Upper lobe of right lung (tissue), 1 donor: Measurements from ENCODE around the gene CCL7. TPM values are rescaled to one million over a fixed set of nuclear protein-coding genes. Genes with fewer than 3 reads are reported as not detected.

ENCODE experiments used
- ATAC-seq: fragments of 200-7000 bp; cut with Tn5 transposase; one replicate; pipeline ENCODE4 v1.9.1; 2020; ENCODE audit warnings: mild to moderate bottlenecking, moderate library complexity
- DNase-seq: peaks from one replicate; pipeline ENCODE4 v3.0.0-alpha.2; 2020
- H3K27ac ChIP-seq: fragments of 200-600 bp; one replicate; pipeline ENCODE4 v1.8.0; 2022
- H3K27me3 ChIP-seq: fragments of 200-600 bp; one replicate; pipeline ENCODE4 v1.8.0; 2022; ENCODE audit warnings: mild to moderate bottlenecking
- H3K36me3 ChIP-seq: fragments of 200-600 bp; one replicate; pipeline ENCODE4 v1.8.0; 2022
- H3K4me1 ChIP-seq: fragments of 200-600 bp; one replicate; pipeline ENCODE4 v1.8.0; 2022
- H3K4me3 ChIP-seq: fragments of 200-600 bp; one replicate; pipeline ENCODE4 v1.8.0; 2022; ENCODE audit warnings: mild to moderate bottlenecking
- H3K9me3 ChIP-seq: fragments of 200-600 bp; one replicate; pipeline ENCODE4 v1.8.0; 2022
- CTCF ChIP-seq: fragments of 200-600 bp; IDR thresholded peaks from one replicate; pipeline ENCODE4 v1.8.0; 2022; ENCODE audit warnings: antibody characterized with exemption
- intact Hi-C: fragments of 100-400 bp; cut with DNase I; formaldehyde crosslinking; loops from one replicate; pipeline ENCODE4 v1.11.0; 2022
- total RNA-seq: library from RNA; stranded (reverse); fragmentation: NEBNext Ultra II Directional; extraction: Animal tissue kit (Norgen Biotek cat#: 25700); gene quantifications from one replicate; pipeline ENCODE4 v1.2.1, GENCODE V29; 2021
- donor health status: DM: no; HTN: yes; CAD: no; lungs with severe emphysema.

The CCL7 gene
- total RNA-seq, 1 donor from 2014 or later = not detected

GRCh38 chr17:34242587-34243363 lies 27.2 kb upstream of the CCL7 start:
- H3K27ac ChIP-seq = peak overlapping the region; percentile 52
- DNase-seq = no peak
- intact Hi-C loops = no loop called here
- peaks cover 59% of the 10 kb centered on the region for H3K4me1 ChIP-seq
- no peaks in the 10 kb centered on the region for H3K27me3 ChIP-seq
- no peaks in the 10 kb centered on the region for H3K9me3 ChIP-seq
- no peak overlapping the region for H3K4me3 ChIP-seq
- TF ChIP-seq CTCF = no peak
- H3K36me3 ChIP-seq = no peaks in the 10 kb centered on the region
- ATAC-seq = peak; percentile 72

GRCh38 chr17:34243364-34244320 lies 26.4 kb upstream of the CCL7 start:
- H3K9me3 ChIP-seq = no peaks in the 10 kb centered on the region
- H3K4me3 ChIP-seq = no peak overlapping the region
- peaks cover 56% of the 10 kb centered on the region for H3K4me1 ChIP-seq
- no peaks in the 10 kb centered on the region for H3K36me3 ChIP-seq
- no peak for TF ChIP-seq CTCF
- H3K27me3 ChIP-seq = no peaks in the 10 kb centered on the region
- intact Hi-C loops = no loop called here
- ATAC-seq = no peak
- H3K27ac ChIP-seq = peak overlapping the region; percentile 52
- DNase-seq = no peak

GRCh38 chr17:34245351-34245905 lies 24.6 kb upstream of the CCL7 start:
- Histone ChIP-seq H3K4me3 (no peak overlapping the region), H3K27ac (no peak overlapping the region), H3K9me3 (no peaks in the 10 kb centered on the region), H3K36me3 (no peaks in the 10 kb centered on the region), H3K4me1 (peaks cover 61% of the 10 kb centered on the region), H3K27me3 (no peaks in the 10 kb centered on the region)
- TF ChIP-seq CTCF = no peak
- intact Hi-C loops = no loop called here
- DNase-seq (no peak), ATAC-seq (no peak)

GRCh38 chr17:34246446-34246845 lies 23.6 kb upstream of the CCL7 start:
- intact Hi-C loops = no loop called here
- DNase-seq (no peak), ATAC-seq (peak; percentile 77)
- Histone ChIP-seq H3K36me3 (no peaks in the 10 kb centered on the region), H3K4me1 (peaks cover 59% of the 10 kb centered on the region), H3K9me3 (no peaks in the 10 kb centered on the region), H3K27me3 (no peaks in the 10 kb centered on the region), H3K27ac (no peak overlapping the region), H3K4me3 (no peak overlapping the region)
- TF ChIP-seq CTCF = no peak

- no peak for TF ChIP-seq CTCF
- H3K9me3 ChIP-seq = no peaks in the 10 kb centered on the region
- DNase-seq = no peak
- no peak overlapping the region for H3K4me3 ChIP-seq
- H3K27me3 ChIP-seq = no peaks in the 10 kb centered on the region
- intact Hi-C loops = no loop called here
- H3K36me3 ChIP-seq = no peaks in the 10 kb centered on the region
- no peak overlapping the region for H3K27ac ChIP-seq
- peaks cover 59% of the 10 kb centered on the region for H3K4me1 ChIP-seq
- ATAC-seq = no peak
Measured at GRCh38 chr17:34246881-34247280, 23.1 kb upstream of the CCL7 start.
